ENCODE measurements around the gene BTBD18. TPM values are rescaled to one million over a fixed set of nuclear protein-coding genes. Genes with fewer than 3 reads are reported as not detected.

BTBD18 gene
- total and polyA plus RNA-seq, 2 of the 13 experiments (the other 11 are each of a cell fraction or from before 2014, with no cell fraction given), result not detected

DNA sequence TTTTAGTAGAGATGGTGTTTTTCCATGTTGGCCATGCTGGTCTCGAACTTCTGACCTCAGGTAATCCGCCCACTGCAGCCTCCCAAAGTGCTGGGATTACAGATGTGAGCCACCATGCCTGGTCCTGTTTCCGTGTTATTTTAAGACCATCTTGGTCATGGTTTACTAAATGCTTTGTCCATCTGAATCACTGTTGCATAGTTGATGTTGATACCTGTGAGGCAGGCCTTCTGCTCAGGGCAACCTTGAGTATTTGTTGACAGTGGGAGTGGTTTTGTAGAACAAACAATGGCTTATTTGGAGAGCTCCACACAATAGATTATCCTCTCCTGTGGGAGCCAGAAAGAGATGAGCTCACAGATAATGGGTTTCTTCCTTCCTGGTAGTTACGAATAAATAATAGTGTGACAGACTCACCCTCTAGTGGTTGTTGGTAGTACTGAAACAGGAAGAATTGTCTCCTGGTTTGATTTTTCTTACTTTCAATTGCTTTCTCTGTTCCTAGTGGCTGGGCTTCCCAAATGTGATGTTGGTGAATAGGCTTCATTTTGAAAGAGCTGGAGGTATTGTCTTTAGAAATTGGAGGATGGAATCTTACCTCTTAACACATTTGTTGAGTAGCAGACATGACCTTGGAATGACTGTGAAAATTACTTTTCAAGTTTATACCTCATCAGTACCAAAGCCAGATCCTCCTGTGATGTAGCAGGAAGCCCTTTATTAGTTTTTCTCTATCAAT lies 49.0 kb upstream of the BTBD18 start (continued):
- TF ChIP-seq, protein P1, sequence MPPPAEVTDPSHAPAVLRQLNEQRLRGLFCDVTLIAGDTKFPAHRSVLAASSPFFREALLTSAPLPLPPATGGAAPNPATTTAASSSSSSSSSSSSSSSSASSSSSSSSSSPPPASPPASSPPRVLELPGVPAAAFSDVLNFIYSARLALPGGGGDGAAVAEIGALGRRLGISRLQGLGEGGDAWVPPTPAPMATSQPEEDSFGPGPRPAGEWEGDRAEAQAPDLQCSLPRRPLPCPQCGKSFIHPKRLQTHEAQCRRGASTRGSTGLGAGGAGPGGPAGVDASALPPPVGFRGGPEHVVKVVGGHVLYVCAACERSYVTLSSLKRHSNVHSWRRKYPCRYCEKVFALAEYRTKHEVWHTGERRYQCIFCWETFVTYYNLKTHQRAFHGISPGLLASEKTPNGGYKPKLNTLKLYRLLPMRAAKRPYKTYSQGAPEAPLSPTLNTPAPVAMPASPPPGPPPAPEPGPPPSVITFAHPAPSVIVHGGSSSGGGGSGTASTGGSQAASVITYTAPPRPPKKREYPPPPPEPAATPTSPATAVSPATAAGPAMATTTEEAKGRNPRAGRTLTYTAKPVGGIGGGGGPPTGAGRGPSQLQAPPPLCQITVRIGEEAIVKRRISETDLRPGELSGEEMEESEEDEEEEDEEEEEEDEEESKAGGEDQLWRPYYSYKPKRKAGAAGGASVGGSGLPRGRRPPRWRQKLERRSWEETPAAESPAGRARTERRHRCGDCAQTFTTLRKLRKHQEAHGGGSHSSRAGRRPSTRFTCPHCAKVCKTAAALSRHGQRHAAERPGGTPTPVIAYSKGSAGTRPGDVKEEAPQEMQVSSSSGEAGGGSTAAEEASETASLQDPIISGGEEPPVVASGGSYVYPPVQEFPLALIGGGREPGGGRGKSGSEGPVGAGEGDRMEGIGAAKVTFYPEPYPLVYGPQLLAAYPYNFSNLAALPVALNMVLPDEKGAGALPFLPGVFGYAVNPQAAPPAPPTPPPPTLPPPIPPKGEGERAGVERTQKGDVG (CRISPR knock-in tag; IDR thresholded peaks at IDR 0.05; ENCODE audit: borderline replicate concordance), result no peak
- TF ChIP-seq MBD4 (IDR thresholded peaks at IDR 0.05; ENCODE audit: borderline replicate concordance, low read length) (no peak), DMAP1 (CRISPR knock-in tag; IDR thresholded peaks at IDR 0.05) (no peak), SP4 (CRISPR knock-in tag; IDR thresholded peaks at IDR 0.05) (no peak), PAX8 (CRISPR knock-in tag; IDR thresholded peaks at IDR 0.05; ENCODE audit: borderline replicate concordance) (no peak), ZNF644 (CRISPR knock-in tag; IDR thresholded peaks at IDR 0.05; ENCODE audit: low read depth) (peak; percentile 75), FOXA1 (IDR thresholded peaks at IDR 0.05) (peak; percentile 93), FOXA1 (CRISPR knock-in tag; IDR thresholded peaks at IDR 0.05) (peak; percentile 93), MTF1 (CRISPR knock-in tag; IDR thresholded peaks at IDR 0.05) (no peak), PAWR (CRISPR knock-in tag; IDR thresholded peaks at IDR 0.05; ENCODE audit: borderline replicate concordance) (no peak), RXRB (CRISPR knock-in tag; IDR thresholded peaks at IDR 0.05; ENCODE audit: borderline replicate concordance) (peak; percentile 71), SMAD1 (CRISPR knock-in tag; IDR thresholded peaks at IDR 0.05; ENCODE audit: borderline replicate concordance, low read depth) (no peak), SOX5 (CRISPR knock-in tag; IDR thresholded peaks at IDR 0.05; ENCODE audit: borderline replicate concordance) (peak; percentile 100), NFKB2 (CRISPR knock-in tag; IDR thresholded peaks at IDR 0.05; ENCODE audit: borderline replicate concordance) (no peak), PAF1 (CRISPR knock-in tag; IDR thresholded peaks at IDR 0.05) (no peak), JUNB (CRISPR knock-in tag; IDR thresholded peaks at IDR 0.05; ENCODE audit: borderline replicate concordance) (no peak; the same call in 1 of the 2 replicates)
- TF ChIP-seq, protein P2, sequence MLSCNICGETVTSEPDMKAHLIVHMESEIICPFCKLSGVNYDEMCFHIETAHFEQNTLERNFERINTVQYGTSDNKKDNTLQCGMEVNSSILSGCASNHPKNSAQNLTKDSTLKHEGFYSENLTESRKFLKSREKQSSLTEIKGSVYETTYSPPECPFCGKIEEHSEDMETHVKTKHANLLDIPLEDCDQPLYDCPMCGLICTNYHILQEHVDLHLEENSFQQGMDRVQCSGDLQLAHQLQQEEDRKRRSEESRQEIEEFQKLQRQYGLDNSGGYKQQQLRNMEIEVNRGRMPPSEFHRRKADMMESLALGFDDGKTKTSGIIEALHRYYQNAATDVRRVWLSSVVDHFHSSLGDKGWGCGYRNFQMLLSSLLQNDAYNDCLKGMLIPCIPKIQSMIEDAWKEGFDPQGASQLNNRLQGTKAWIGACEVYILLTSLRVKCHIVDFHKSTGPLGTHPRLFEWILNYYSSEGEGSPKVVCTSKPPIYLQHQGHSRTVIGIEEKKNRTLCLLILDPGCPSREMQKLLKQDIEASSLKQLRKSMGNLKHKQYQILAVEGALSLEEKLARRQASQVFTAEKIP (CRISPR knock-in tag; IDR thresholded peaks at IDR 0.05; ENCODE audit: borderline replicate concordance), result no peak
- TF ChIP-seq, protein P3, sequence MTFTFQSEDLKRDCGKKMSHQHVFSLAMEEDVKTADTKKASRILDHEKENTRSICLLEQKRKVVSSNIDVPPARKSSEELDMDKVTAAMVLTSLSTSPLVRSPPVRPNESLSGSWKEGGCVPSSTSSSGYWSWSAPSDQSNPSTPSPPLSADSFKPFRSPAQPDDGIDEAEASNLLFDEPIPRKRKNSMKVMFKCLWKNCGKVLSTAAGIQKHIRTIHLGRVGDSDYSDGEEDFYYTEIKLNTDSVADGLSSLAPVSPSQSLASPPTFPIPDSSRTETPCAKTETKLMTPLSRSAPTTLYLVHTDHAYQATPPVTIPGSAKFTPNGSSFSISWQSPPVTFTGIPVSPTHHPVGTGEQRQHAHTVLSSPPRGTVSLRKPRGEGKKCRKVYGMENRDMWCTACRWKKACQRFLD (CRISPR knock-in tag; IDR thresholded peaks at IDR 0.05; ENCODE audit: borderline replicate concordance), result no peak
- TF ChIP-seq, protein P4, sequence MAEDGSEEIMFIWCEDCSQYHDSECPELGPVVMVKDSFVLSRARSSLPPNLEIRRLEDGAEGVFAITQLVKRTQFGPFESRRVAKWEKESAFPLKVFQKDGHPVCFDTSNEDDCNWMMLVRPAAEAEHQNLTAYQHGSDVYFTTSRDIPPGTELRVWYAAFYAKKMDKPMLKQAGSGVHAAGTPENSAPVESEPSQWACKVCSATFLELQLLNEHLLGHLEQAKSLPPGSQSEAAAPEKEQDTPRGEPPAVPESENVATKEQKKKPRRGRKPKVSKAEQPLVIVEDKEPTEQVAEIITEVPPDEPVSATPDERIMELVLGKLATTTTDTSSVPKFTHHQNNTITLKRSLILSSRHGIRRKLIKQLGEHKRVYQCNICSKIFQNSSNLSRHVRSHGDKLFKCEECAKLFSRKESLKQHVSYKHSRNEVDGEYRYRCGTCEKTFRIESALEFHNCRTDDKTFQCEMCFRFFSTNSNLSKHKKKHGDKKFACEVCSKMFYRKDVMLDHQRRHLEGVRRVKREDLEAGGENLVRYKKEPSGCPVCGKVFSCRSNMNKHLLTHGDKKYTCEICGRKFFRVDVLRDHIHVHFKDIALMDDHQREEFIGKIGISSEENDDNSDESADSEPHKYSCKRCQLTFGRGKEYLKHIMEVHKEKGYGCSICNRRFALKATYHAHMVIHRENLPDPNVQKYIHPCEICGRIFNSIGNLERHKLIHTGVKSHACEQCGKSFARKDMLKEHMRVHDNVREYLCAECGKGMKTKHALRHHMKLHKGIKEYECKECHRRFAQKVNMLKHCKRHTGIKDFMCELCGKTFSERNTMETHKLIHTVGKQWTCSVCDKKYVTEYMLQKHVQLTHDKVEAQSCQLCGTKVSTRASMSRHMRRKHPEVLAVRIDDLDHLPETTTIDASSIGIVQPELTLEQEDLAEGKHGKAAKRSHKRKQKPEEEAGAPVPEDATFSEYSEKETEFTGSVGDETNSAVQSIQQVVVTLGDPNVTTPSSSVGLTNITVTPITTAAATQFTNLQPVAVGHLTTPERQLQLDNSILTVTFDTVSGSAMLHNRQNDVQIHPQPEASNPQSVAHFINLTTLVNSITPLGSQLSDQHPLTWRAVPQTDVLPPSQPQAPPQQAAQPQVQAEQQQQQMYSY (CRISPR knock-in tag; IDR thresholded peaks at IDR 0.05), result no peak
- TF ChIP-seq, protein P5, sequence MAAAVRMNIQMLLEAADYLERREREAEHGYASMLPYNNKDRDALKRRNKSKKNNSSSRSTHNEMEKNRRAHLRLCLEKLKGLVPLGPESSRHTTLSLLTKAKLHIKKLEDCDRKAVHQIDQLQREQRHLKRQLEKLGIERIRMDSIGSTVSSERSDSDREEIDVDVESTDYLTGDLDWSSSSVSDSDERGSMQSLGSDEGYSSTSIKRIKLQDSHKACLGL (CRISPR knock-in tag; IDR thresholded peaks at IDR 0.05), result no peak

All from HepG2 (cell line).